ENCODE results near the gene YJU2.

- TF ChIP-seq CTCF (IDR thresholded peaks at IDR 0.05) = no peak
- no peak for TF ChIP-seq EZH2 (IDR thresholded peaks at IDR 0.05)
Observed at GRCh38 chr19:4217429-4218264, 29.2 kb upstream of the YJU2 start.

Data from neural progenitor cell (in vitro differentiated cells).